ENCODE measurements around the gene SLC35F3. TPM values are rescaled to one million over a fixed set of nuclear protein-coding genes. Genes with fewer than 3 reads are reported as not detected.

The SLC35F3 gene
- polyA plus RNA-seq, 1 of the 3 experiments (the other 2 are of a cell fraction) = 0.87 TPM

DNA sequence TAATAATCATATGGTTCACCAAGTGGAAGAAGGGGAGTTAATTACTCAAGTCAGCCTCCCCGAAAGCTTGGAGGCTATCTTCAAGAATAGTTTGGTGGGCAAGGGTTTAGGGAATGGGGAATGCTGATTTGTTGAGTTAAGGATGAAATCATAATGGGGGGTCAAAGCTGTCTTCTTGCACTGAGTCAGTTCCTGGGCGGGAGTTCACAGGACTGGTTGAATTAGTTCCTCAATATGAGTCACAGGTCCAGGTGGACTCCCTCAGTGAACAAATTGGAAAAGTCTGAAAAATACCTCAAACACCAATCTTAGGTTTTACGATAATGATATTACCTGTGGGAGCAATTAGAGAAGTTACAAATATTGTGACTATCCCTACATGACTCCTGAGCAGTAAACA, 353.6 kb downstream of the SLC35F3 start:
- DNase-seq = no peak
- no peak overlapping the region for H3K4me2 ChIP-seq
- no peaks in the 10 kb centered on the region for H3K79me2 ChIP-seq (ENCODE audit: insufficient read depth)
- TF ChIP-seq, protein P1, sequence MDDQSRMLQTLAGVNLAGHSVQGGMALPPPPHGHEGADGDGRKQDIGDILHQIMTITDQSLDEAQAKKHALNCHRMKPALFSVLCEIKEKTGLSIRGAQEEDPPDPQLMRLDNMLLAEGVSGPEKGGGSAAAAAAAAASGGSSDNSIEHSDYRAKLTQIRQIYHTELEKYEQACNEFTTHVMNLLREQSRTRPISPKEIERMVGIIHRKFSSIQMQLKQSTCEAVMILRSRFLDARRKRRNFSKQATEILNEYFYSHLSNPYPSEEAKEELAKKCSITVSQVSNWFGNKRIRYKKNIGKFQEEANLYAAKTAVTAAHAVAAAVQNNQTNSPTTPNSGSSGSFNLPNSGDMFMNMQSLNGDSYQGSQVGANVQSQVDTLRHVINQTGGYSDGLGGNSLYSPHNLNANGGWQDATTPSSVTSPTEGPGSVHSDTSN (IDR thresholded peaks at IDR 0.05) = no peak
- TF ChIP-seq FOXJ3 (CRISPR knock-in tag; IDR thresholded peaks at IDR 0.05) = no peak
- TF ChIP-seq CHD2 (IDR thresholded peaks at IDR 0.05; ENCODE audit: low read length, partially characterized antibody) = no peak
- TF ChIP-seq EZH2phosphoT487 (IDR thresholded peaks at IDR 0.05; ENCODE audit: borderline replicate concordance, low read depth) = no peak
- TF ChIP-seq NFIC (IDR thresholded peaks at IDR 0.05; ENCODE audit: borderline replicate concordance) = no peak
- H3K27ac ChIP-seq (ENCODE audit: low read depth in 2 of 2, low read length in 1 of 2) = no peak overlapping the region
- no peaks in the 10 kb centered on the region for H4K20me1 ChIP-seq (ENCODE audit: insufficient read depth)
- H3K9me2 ChIP-seq = no peaks in the 10 kb centered on the region
- ChIA-PET CTCF (interaction anchor here (0.7 to 1.4 kb wide), 2 partner anchors 46 to 51 kb away, joined by 3 to 4 read pairs; no protein-coding TSS in a partner anchor), POLR2A (no interaction called here)
- no peak overlapping the region for H3K9ac ChIP-seq
- H3K36me3 ChIP-seq (replicated peaks in 1 of 2; ENCODE audit: control insufficient read depth in 1 of 2, insufficient read depth in 2 of 2, low read length in 1 of 2) = no peaks in the 10 kb centered on the region
- H3K9me3 ChIP-seq = no peaks in the 10 kb centered on the region
- H3K27me3 ChIP-seq (ENCODE audit: insufficient read depth) = no peaks in the 10 kb centered on the region
- WGBS (ENCODE audit: low lambda C conversion rate) = 52% methylated on average over 3 of the region's 3 CpGs
- no peak overlapping the region for H2AFZ ChIP-seq (ENCODE audit: low read depth)
- H3F3A ChIP-seq (replicated peaks; ENCODE audit: insufficient read depth) = no peaks in the 10 kb centered on the region
- H3K4me1 ChIP-seq (ENCODE audit: control insufficient read depth in 1 of 2, insufficient read depth in 2 of 2, low read depth in 1 of 2, low read length in 1 of 2) = no peaks in the 10 kb centered on the region; a peak in 1 of 4 replicates
- H3K4me3 ChIP-seq (ENCODE audit: low read depth in 2 of 2, low read length in 1 of 2) = no peak overlapping the region

DNA sequence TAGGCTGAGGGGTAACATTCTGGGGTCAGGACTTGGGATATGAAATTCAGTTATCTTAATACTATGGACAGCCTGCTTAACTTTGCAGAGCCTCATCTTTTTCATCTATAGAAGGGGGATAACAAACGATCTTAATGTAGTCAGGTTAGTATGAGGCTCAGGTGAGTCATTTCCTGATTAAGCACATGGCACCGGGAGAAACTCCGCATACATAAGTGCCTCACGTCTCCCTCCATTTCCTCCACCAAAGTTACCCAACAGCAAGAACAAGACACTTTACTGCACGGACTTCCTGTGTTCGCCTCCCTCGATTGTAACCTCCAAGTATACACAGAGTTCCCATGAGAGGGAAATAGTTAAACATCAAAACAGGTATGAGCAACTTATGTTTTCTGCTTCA, 356.1 kb downstream of the SLC35F3 start:
- Histone ChIP-seq H3K4me1 (ENCODE audit: control insufficient read depth in 1 of 2, insufficient read depth in 2 of 2, low read depth in 1 of 2, low read length in 1 of 2) (no peaks in the 10 kb centered on the region; a peak in 1 of 4 replicates), H3K27ac (ENCODE audit: low read depth in 2 of 2, low read length in 1 of 2) (no peak overlapping the region), H2AFZ (ENCODE audit: low read depth) (0 out of 2 replicates have a peak overlapping the region, but pooled peaks have one; percentile 17), H3K4me3 (ENCODE audit: low read depth in 2 of 2, low read length in 1 of 2) (no peak overlapping the region), H3K4me2 (no peak overlapping the region), H3K79me2 (ENCODE audit: insufficient read depth) (no peaks in the 10 kb centered on the region), H3K9me3 (no peaks in the 10 kb centered on the region), H3K27me3 (ENCODE audit: insufficient read depth) (no peaks in the 10 kb centered on the region), H3K36me3 (replicated peaks in 1 of 2; ENCODE audit: control insufficient read depth in 1 of 2, insufficient read depth in 2 of 2, low read length in 1 of 2) (no peaks in the 10 kb centered on the region), H4K20me1 (ENCODE audit: insufficient read depth) (no peaks in the 10 kb centered on the region), H3K9ac (no peak overlapping the region), H3F3A (replicated peaks; ENCODE audit: insufficient read depth) (no peaks in the 10 kb centered on the region), H3K9me2 (no peaks in the 10 kb centered on the region)
- CTCF ChIA-PET = interaction anchor here (0.6 to 1.3 kb wide), 2 partner anchors 47 to 84 kb away, joined by 3 read pairs; no protein-coding TSS in a partner anchor
- POLR2A ChIA-PET = no interaction called here
- no peak for TF ChIP-seq EP300 (IDR thresholded peaks at IDR 0.05; ENCODE audit: borderline replicate concordance in 1 of 2, low read depth in 1 of 2, low read length in 1 of 2)
- 0 out of 2 replicates have a peak, but pooled peaks have one; percentile 15 for TF ChIP-seq FOSL2 (IDR thresholded peaks at IDR 0.05; ENCODE audit: borderline replicate concordance, low read depth)
- no peak for DNase-seq
- 51% methylated on average over 7 of the region's 7 CpGs for WGBS (ENCODE audit: low lambda C conversion rate)

DNA sequence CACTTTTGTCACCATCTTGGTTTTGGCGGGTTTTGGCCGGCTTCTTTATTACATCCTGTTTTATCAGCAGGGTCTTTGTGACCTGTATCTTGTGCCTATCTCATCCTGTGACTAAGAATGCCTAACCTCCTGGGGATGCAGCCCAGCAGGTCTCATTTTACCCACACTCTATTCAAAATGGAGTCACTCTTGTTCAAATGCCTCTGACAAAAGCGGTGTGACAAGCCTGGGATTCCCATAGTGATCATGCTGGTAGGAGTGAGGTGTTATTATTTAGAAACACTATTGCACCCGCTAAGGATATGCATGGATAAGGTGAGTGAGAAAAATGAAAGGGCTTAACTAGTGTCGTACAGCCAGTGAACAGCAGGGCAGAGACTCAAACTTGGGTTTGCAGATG, 357.1 kb downstream of the SLC35F3 start:
- 86% methylated on average over 5 of the region's 5 CpGs for WGBS (ENCODE audit: low lambda C conversion rate)
- no peak overlapping the region for H3K9ac ChIP-seq
- POLR2A ChIA-PET = no interaction called here
- CTCF ChIA-PET = no interaction called here
- no peaks in the 10 kb centered on the region for H3K27me3 ChIP-seq (ENCODE audit: insufficient read depth)
- no peaks in the 10 kb centered on the region; a peak in 1 of 4 replicates for H3K4me1 ChIP-seq (ENCODE audit: control insufficient read depth in 1 of 2, insufficient read depth in 2 of 2, low read depth in 1 of 2, low read length in 1 of 2)
- H2AFZ ChIP-seq (ENCODE audit: low read depth) = no peak overlapping the region
- no peaks in the 10 kb centered on the region for H4K20me1 ChIP-seq (ENCODE audit: insufficient read depth)
- no peaks in the 10 kb centered on the region for H3K79me2 ChIP-seq (ENCODE audit: insufficient read depth)
- TF ChIP-seq MEF2A (IDR thresholded peaks at IDR 0.05; ENCODE audit: borderline replicate concordance, low read depth) = no peak
- TF ChIP-seq CHD2 (IDR thresholded peaks at IDR 0.05; ENCODE audit: low read length, partially characterized antibody) = no peak
- no peak for TF ChIP-seq GABPA (IDR thresholded peaks at IDR 0.05; ENCODE audit: low read depth)
- no peak for TF ChIP-seq JUND (IDR thresholded peaks at IDR 0.05)
- TF ChIP-seq RFX5 (IDR thresholded peaks at IDR 0.05; ENCODE audit: low read length) = no peak
- no peak for TF ChIP-seq TAF1 (IDR thresholded peaks at IDR 0.05; ENCODE audit: borderline replicate concordance, low read depth, low read length)
- H3K4me3 ChIP-seq (ENCODE audit: low read depth in 2 of 2, low read length in 1 of 2) = no peak overlapping the region
- no peak overlapping the region for H3K27ac ChIP-seq (ENCODE audit: low read depth in 2 of 2, low read length in 1 of 2)
- no peaks in the 10 kb centered on the region for H3F3A ChIP-seq (replicated peaks; ENCODE audit: insufficient read depth)
- DNase-seq = no peak
- H3K9me2 ChIP-seq = no peaks in the 10 kb centered on the region
- no peaks in the 10 kb centered on the region for H3K9me3 ChIP-seq
- no peak overlapping the region for H3K4me2 ChIP-seq
- H3K36me3 ChIP-seq (replicated peaks in 1 of 2; ENCODE audit: control insufficient read depth in 1 of 2, insufficient read depth in 2 of 2, low read length in 1 of 2) = no peaks in the 10 kb centered on the region

Data from SK-N-SH (cell line).